GM19328 (cell line): Measurements from ENCODE around the gene ITFG1.
"Not testable (repeated sequence)": the region's sequence is repeated elsewhere in the genome, so short reads cannot be mapped to it uniquely, and the experiment has no call there.

Source experiments
- ATAC-seq: cut with Tn5 transposase; IDR thresholded peaks from one replicate; pipeline ENCODE4 v1.9.1; 2021; ENCODE audit warnings: mild to moderate bottlenecking, moderate library complexity; ENCODE audit not compliant: unreplicated experiment

Gene ITFG1

DNA sequence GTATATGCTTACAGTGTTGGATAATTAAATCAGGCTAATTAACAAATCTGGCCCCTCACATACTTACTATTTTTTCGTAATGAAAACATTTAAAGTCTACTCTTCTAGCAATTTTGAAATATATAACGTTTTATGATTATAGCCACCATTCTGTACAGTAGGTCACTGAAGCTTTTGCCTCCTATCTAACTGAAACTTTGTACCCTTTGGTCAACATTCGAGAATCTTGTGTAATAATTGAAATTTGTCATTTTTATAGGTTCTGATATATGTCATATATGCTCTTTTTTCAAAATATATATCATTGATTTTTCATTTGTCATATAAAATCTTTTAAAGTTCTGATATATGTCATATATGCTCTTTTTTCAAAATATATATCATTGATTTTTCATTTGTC is 12.9 kb upstream of the ITFG1 start:
- ATAC-seq: no peak

GRCh38 chr16:47473004-47473403 is 12.1 kb upstream of the ITFG1 start:
- ATAC-seq: not testable (repeated sequence)

- ATAC-seq: no peak
Measured at GRCh38 chr16:47470810-47471209, 9.9 kb upstream of the ITFG1 start.

DNA sequence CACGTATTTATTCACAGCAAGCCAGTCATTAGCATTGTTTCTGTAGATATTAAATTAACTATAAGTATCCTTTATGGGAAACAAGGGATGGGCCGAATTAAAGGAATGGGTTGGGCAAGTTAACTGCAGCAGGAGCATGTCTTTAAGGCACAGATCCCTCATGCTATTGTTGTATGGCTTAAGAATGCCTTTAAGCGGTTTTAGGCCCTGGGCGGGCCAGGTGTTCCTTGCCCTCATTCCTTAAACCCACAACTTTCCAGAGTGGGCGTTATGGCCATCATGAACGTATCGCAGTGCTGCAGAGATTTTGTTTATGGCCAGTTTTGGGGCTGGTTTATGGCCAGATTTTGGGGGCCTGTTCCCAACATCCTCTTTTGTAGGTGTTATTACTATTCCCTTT is 9.3 kb upstream of the ITFG1 start:
- no peak for ATAC-seq

- no peak for ATAC-seq
Measured at GRCh38 chr16:47469227-47469626, 8.4 kb upstream of the ITFG1 start.

DNA sequence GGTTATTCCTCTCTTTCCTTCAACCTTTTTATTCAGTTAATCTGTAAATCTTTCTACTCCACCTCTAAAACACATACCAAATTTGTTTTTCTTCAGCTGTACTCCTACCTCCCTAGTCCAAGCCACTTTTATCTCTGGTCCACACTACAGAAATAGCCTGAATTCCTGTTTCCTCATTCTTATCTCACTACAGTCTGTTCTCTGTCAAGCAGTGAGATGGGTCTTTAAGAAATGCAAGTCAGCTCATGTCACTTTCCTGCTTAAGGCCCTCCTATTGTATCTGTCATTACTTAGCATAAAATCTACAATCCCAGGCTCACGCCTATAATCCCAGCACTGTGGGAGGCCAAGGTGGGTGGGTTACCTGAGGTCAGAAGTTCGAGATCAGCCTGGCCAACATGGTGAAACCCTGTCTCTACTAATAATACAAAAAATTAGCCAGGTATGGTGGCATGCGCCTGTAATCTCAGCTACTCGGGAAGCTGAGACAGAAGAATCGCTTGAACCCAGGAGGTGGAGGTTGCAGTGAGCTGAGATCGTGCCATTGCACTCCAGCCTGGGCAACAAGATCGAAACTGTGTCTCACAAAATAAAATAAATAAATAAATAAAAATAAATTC is 7.3 kb upstream of the ITFG1 start:
- ATAC-seq: not testable (repeated sequence)

- no peak for ATAC-seq
Measured at GRCh38 chr16:47467501-47467900, 6.6 kb upstream of the ITFG1 start.

GRCh38 chr16:47465919-47466630 is 5.2 kb upstream of the ITFG1 start:
- ATAC-seq: no peak

GRCh38 chr16:47463771-47464624 is 3.1 kb upstream of the ITFG1 start:
- ATAC-seq: no peak

- no peak for ATAC-seq
Measured at GRCh38 chr16:47461598-47462266, 869 bp upstream of the ITFG1 start.

- ATAC-seq: no peak
Measured at GRCh38 chr16:47460359-47460710, 528 bp downstream of the ITFG1 start.

- no peak for ATAC-seq
Measured at GRCh38 chr16:47459603-47460002, 1.3 kb downstream of the ITFG1 start.

GRCh38 chr16:47458331-47458730 is 2.5 kb downstream of the ITFG1 start:
- ATAC-seq: no peak

- no peak for ATAC-seq
Measured at GRCh38 chr16:47449788-47450187, 11.1 kb downstream of the ITFG1 start.

- no peak for ATAC-seq
Measured at GRCh38 chr16:47448830-47449575, 11.9 kb downstream of the ITFG1 start.

- ATAC-seq: no peak
Measured at GRCh38 chr16:47446431-47446830, 14.4 kb downstream of the ITFG1 start.

- ATAC-seq: not testable (repeated sequence)
Measured at GRCh38 chr16:47442884-47443283, 18.0 kb downstream of the ITFG1 start.

DNA sequence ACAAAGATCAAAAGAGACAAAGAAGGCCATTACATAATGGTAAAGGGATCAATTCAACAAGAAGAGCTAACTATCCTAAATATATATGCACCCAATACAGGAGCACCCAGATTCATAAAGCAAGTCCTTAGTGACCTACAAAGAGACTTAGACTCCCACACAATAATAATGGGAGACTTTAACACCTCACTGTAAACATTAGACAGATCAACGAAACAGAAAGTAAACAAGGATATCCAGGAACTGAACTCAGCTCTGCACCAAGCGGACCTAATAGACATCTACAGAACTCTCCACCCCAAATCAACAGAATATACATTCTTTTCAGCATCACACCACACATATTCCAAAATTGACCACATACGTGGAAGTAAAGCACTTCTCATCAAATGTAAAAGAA is 20.8 kb downstream of the ITFG1 start:
- not testable (repeated sequence) for ATAC-seq

DNA sequence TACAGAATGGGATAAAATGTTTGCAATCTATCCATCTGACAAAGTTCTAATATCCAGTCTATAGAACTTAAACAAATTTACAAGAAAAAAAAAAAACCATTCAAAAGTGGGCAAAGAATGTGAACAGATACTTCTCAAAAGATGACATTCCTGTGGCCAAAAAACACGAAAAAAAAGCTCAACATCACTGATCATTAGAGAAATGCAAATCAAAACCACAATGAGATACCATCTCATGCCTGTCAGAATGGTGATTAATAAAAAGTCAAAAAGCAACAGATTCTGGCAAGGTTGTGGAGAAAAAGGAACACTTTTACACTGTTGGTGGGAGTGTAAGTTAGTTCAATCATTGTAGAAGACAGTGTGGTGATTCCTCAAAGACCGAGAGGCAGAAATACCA is 26.6 kb downstream of the ITFG1 start:
- ATAC-seq: not testable (repeated sequence)

- no peak for ATAC-seq
Measured at GRCh38 chr16:47431960-47432359, 28.9 kb downstream of the ITFG1 start.

GRCh38 chr16:47426806-47427205 is 34.1 kb downstream of the ITFG1 start:
- no peak for ATAC-seq
